NB4 (cell line): ENCODE measurements around the gene ZBTB34.

ENCODE experiments used
- DNase-seq: peaks from one replicate; pipeline ENCODE4 v3.0.0; 2010; ENCODE audit warnings: low read depth
- H3K4me3 ChIP-seq: one replicate; pipeline ENCODE4 v1.5.1; 2011; ENCODE audit warnings: mild to moderate bottlenecking, low read depth, low read length, moderate library complexity
- MYC ChIP-seq: IDR thresholded peaks from 2 replicates; pipeline ENCODE4 v1.6.1; 2011; ENCODE audit warnings: low read depth, low read length
- POLR2A ChIP-seq: IDR thresholded peaks from 2 replicates; pipeline ENCODE4 v1.6.1; 2011; ENCODE audit warnings: mild to moderate bottlenecking; ENCODE audit not compliant: insufficient read length; ENCODE audit errors: extremely low read depth
- TF ChIP-seq, protein P1 (sequence below): IDR thresholded peaks from one replicate; pipeline ENCODE4 v1.5.1; 2012; ENCODE audit warnings: low read depth, low read length
- TF ChIP-seq, protein P2 (sequence below): IDR thresholded peaks from 2 replicates; pipeline ENCODE4 v1.6.1; 2011; ENCODE audit warnings: low read depth, low read length

The ZBTB34 gene

DNA sequence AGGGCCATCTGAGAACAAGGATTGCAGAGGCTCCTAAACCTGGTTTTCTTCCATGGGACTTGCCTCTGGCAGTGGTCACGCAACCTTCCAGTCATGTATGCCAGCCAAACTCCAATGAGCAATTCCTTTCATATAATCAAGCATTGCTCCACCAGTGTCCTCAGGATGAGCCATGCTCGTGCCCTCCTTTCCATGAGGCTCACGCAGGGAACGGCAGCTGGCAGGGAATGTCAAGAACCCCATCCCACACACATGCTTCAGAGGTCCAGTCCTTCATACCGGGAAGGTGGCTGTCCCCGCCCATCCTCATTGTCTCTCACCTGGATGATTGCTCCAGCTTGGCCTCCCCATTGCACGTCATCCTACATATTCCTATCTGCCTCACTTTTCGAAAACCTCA, 13.4 kb upstream of the ZBTB34 start:
- DNase-seq = no peak
- no peak overlapping the region for H3K4me3 ChIP-seq
- TF ChIP-seq, protein P1, sequence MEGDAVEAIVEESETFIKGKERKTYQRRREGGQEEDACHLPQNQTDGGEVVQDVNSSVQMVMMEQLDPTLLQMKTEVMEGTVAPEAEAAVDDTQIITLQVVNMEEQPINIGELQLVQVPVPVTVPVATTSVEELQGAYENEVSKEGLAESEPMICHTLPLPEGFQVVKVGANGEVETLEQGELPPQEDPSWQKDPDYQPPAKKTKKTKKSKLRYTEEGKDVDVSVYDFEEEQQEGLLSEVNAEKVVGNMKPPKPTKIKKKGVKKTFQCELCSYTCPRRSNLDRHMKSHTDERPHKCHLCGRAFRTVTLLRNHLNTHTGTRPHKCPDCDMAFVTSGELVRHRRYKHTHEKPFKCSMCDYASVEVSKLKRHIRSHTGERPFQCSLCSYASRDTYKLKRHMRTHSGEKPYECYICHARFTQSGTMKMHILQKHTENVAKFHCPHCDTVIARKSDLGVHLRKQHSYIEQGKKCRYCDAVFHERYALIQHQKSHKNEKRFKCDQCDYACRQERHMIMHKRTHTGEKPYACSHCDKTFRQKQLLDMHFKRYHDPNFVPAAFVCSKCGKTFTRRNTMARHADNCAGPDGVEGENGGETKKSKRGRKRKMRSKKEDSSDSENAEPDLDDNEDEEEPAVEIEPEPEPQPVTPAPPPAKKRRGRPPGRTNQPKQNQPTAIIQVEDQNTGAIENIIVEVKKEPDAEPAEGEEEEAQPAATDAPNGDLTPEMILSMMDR = no peak
- TF ChIP-seq POLR2A = no peak
- no peak for TF ChIP-seq MYC
- TF ChIP-seq, protein P2, sequence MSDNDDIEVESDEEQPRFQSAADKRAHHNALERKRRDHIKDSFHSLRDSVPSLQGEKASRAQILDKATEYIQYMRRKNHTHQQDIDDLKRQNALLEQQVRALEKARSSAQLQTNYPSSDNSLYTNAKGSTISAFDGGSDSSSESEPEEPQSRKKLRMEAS = no peak

DNA sequence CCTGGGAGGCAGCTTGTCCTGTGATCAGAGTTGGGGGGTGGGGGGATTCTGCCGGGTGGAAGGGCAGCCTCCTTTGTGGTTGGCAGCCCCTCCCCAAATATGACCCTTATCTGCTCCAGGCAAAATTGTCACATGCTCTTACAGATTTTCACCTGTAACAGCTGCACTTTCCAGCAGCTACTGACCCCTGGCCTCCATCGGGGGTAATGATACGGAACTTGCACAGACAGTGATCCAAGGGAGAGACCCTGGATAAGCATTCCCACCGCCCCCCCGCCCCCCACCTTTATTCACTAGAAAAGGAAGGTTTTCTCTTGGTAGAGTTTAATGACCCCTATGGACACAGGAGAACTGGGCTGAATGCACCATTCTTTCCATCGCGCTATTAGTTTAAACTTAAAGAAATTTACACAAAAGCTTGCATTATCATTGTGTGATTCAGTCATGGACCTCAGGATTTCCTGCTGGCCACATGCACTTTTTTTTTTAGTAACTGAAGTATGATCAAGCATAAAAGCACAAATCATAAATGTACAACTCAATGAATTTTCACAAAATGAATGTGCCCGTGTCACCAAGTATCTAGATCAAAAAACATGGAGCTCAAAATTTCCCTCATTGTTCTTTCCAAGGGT, 10.7 kb upstream of the ZBTB34 start:
- no peak for DNase-seq
- H3K4me3 ChIP-seq = no peak overlapping the region
- TF ChIP-seq, protein P2 = no peak
- TF ChIP-seq, protein P1 = no peak
- TF ChIP-seq MYC (no peak), POLR2A (no peak)

DNA sequence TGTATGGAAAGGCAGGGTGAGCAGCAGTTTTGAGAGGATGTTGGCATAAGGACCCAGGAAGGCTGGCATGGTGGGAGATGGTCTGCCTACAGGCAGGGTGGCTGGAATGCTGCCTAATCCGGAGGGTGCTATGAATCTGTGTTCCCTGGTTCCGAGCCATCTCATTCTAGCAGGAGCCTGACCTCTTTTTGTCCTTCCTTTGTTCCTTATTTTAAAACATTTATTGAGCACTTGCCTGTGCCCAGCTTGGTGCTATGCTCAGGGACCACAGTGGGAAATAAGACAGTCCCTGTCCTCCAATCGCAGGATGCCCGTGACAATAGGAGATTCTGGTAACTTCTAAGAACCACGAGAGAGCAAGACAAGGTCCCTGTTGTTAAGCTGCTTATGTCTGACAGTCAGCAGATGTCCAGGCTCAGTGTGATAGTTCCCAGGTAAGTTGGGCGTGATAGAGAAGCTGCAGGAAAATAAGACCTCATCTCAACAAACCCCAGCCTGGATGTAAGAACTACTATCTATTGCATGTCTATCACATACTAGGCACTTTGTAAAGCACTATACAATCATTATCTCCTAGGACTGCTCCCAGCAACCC, 9.1 kb upstream of the ZBTB34 start:
- TF ChIP-seq, protein P1 = no peak
- TF ChIP-seq POLR2A = no peak
- TF ChIP-seq, protein P2 = no peak
- TF ChIP-seq MYC = no peak
- DNase-seq = no peak
- H3K4me3 ChIP-seq = no peak overlapping the region

DNA sequence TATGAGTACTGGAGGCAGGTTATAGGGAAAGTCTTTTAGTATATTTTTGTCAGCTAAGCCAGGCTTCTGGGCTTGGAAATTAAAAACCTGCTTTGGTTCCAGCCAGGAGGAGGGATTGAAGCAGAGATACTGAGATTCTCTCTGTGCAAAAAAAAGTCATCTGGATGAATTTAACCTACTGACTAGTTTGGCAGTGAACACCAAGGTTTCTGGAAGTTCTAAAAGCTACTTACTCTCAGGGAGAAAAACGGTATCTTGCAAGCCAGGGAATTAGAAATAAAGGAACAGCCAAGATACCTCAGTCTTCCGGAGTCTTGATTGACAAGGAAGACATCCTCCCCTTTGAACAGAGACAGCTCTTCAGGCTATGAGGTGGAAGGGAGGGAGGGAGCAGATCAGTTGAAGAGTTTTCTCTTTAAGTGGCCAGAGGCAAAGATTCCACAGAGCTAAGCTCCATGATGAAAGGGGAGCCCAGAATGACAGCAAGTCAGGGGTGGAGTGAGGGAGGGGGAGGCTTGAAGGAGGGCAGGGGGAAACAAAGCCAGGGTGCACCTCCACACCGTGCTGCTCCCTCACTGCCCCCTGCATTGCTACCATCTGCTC, 8.3 kb upstream of the ZBTB34 start:
- TF ChIP-seq, protein P2 = no peak
- TF ChIP-seq, protein P1 = no peak
- TF ChIP-seq MYC (no peak), POLR2A (no peak)
- no peak overlapping the region for H3K4me3 ChIP-seq
- DNase-seq = no peak

DNA sequence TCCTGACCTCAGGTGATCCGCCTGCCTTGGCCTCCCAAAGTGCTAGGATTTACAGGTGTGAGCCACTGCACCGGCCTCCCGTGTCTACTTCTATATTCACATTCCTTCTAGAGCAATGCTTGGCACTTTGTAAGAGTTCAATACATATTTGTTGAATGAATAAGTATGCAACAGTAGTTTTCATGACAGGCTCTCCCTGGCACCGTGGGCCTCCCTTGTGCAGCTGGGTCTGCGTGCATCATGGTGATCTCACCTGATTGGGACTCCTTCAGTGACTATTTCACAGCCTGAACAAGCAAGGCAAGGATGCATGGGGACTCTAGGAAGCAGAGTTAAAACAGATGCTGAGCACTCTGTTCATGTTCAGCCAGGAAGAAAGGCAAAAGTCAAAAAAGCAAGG, 6.8 kb upstream of the ZBTB34 start:
- TF ChIP-seq, protein P1 = no peak
- TF ChIP-seq MYC (no peak), POLR2A (no peak)
- TF ChIP-seq, protein P2 = no peak
- DNase-seq = no peak
- no peak overlapping the region for H3K4me3 ChIP-seq
